ENCODE data around the gene KCNH4. TPM values are rescaled to one million over a fixed set of nuclear protein-coding genes. Genes with fewer than 3 reads are reported as not detected.

The KCNH4 gene
- total and polyA plus RNA-seq, 4 donors, result 0.01 TPM; not detected in 3

DNA sequence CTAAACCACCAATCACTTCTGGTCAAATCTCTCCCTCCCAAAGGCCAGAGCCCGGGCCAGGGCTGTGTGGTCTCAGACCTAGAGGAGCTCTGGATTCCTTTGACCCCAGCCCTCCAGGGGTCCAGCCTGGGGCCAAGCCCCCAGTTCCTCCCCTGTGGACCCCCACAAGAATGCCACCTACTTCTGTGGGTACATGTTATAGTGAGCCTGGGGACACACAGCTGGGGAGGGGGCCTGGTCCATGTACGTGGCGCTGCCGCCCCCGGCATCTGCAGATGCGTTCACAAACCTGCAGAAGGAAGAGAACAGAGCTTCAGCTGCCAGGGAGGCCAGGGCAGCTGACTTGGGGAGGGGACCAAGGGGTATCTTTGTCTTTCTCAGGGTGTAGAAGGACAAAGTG, 21.2 kb upstream of the KCNH4 start:
- no peaks in the 10 kb centered on the region for H3K9me3 ChIP-seq (ENCODE audit: control insufficient read depth in 4 of 4, low read length in 3 of 4)
- H3K4me1 ChIP-seq (ENCODE audit: control insufficient read depth in 4 of 4, insufficient read depth in 4 of 4, low read length in 3 of 4), result peaks cover 9 to 16% (median 13%) of the 10 kb centered on the region in 4 donors
- DNase-seq (ENCODE audit: low spot score), result no peak
- no peaks in the 10 kb centered on the region for H3K27me3 ChIP-seq (ENCODE audit: control insufficient read depth in 4 of 4, insufficient read depth in 4 of 4, low read length in 3 of 4)
- H3K4me3 ChIP-seq (ENCODE audit: low read depth in 1 of 3, low read length in 3 of 3), result no peak overlapping the region
- 97% methylated on average over 6 of the region's 6 CpGs for WGBS
- H3K9ac ChIP-seq (ENCODE audit: low read depth in 1 of 2, low read length in 2 of 2), result no peak overlapping the region
- peaks cover 1 to 26% (median 11%) of the 10 kb centered on the region in 4 donors for H3K36me3 ChIP-seq (ENCODE audit: control insufficient read depth in 4 of 4, insufficient read depth in 3 of 4, low read depth in 1 of 4, low read length in 3 of 4)
- H3K27ac ChIP-seq (ENCODE audit: low read depth in 1 of 2, low read length in 2 of 2), result no peak overlapping the region
- TF ChIP-seq HNF4A (conservative IDR thresholded peaks at IDR 0.05), result no peak
- no peak for TF ChIP-seq RAD21 (IDR thresholded peaks at IDR 0.05)
- no peak for TF ChIP-seq JUND (IDR thresholded peaks at IDR 0.05)
- TF ChIP-seq, protein P1, sequence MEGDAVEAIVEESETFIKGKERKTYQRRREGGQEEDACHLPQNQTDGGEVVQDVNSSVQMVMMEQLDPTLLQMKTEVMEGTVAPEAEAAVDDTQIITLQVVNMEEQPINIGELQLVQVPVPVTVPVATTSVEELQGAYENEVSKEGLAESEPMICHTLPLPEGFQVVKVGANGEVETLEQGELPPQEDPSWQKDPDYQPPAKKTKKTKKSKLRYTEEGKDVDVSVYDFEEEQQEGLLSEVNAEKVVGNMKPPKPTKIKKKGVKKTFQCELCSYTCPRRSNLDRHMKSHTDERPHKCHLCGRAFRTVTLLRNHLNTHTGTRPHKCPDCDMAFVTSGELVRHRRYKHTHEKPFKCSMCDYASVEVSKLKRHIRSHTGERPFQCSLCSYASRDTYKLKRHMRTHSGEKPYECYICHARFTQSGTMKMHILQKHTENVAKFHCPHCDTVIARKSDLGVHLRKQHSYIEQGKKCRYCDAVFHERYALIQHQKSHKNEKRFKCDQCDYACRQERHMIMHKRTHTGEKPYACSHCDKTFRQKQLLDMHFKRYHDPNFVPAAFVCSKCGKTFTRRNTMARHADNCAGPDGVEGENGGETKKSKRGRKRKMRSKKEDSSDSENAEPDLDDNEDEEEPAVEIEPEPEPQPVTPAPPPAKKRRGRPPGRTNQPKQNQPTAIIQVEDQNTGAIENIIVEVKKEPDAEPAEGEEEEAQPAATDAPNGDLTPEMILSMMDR (IDR thresholded peaks at IDR 0.05; ENCODE audit: low read depth, low read length, missing input control), result no peak
- TF ChIP-seq, protein P2, sequence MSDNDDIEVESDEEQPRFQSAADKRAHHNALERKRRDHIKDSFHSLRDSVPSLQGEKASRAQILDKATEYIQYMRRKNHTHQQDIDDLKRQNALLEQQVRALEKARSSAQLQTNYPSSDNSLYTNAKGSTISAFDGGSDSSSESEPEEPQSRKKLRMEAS (IDR thresholded peaks at IDR 0.05), result no peak
- TF ChIP-seq, protein P3, sequence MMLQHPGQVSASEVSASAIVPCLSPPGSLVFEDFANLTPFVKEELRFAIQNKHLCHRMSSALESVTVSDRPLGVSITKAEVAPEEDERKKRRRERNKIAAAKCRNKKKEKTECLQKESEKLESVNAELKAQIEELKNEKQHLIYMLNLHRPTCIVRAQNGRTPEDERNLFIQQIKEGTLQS (IDR thresholded peaks at IDR 0.05), result no peak
- no peak for TF ChIP-seq HNF4G (IDR thresholded peaks at IDR 0.05)
- no peak for TF ChIP-seq SP1 (IDR thresholded peaks at IDR 0.05)
- no peak for TF ChIP-seq YY1 (IDR thresholded peaks at IDR 0.05)
- TF ChIP-seq, protein P4, sequence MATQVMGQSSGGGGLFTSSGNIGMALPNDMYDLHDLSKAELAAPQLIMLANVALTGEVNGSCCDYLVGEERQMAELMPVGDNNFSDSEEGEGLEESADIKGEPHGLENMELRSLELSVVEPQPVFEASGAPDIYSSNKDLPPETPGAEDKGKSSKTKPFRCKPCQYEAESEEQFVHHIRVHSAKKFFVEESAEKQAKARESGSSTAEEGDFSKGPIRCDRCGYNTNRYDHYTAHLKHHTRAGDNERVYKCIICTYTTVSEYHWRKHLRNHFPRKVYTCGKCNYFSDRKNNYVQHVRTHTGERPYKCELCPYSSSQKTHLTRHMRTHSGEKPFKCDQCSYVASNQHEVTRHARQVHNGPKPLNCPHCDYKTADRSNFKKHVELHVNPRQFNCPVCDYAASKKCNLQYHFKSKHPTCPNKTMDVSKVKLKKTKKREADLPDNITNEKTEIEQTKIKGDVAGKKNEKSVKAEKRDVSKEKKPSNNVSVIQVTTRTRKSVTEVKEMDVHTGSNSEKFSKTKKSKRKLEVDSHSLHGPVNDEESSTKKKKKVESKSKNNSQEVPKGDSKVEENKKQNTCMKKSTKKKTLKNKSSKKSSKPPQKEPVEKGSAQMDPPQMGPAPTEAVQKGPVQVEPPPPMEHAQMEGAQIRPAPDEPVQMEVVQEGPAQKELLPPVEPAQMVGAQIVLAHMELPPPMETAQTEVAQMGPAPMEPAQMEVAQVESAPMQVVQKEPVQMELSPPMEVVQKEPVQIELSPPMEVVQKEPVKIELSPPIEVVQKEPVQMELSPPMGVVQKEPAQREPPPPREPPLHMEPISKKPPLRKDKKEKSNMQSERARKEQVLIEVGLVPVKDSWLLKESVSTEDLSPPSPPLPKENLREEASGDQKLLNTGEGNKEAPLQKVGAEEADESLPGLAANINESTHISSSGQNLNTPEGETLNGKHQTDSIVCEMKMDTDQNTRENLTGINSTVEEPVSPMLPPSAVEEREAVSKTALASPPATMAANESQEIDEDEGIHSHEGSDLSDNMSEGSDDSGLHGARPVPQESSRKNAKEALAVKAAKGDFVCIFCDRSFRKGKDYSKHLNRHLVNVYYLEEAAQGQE (IDR thresholded peaks at IDR 0.05), result no peak

DNA sequence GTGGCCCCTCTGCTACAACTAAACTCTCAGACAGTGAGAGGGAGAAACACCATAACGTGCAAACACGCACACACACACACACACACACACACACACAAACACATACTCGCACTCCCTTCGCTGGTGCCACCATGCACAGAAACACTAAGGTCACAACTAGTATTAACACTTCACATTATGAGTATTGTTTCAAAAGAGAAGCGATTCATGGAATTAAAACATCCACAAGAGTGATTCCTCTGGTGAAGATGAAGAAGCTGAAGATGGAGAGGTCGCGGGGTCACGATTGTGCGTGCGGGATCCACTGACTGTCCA, 20.5 kb upstream of the KCNH4 start:
- TF ChIP-seq, protein P2 (IDR thresholded peaks at IDR 0.05), result peak; percentile 4
- TF ChIP-seq FOXA1 (IDR thresholded peaks at IDR 0.05), result no peak
- Histone ChIP-seq H3K9ac (ENCODE audit: low read depth in 1 of 2, low read length in 2 of 2) (no peak overlapping the region), H3K27ac (ENCODE audit: low read depth in 1 of 2, low read length in 2 of 2) (peak overlapping the region in 1 of 2 donors; percentile 41), H3K27me3 (ENCODE audit: control insufficient read depth in 4 of 4, insufficient read depth in 4 of 4, low read length in 3 of 4) (no peaks in the 10 kb centered on the region), H3K4me3 (ENCODE audit: low read depth in 1 of 3, low read length in 3 of 3) (no peak overlapping the region), H3K9me3 (ENCODE audit: control insufficient read depth in 4 of 4, low read length in 3 of 4) (no peaks in the 10 kb centered on the region), H3K36me3 (ENCODE audit: control insufficient read depth in 4 of 4, insufficient read depth in 3 of 4, low read depth in 1 of 4, low read length in 3 of 4) (peaks cover 1 to 23% (median 11%) of the 10 kb centered on the region in 4 donors), H3K4me1 (ENCODE audit: control insufficient read depth in 4 of 4, insufficient read depth in 4 of 4, low read length in 3 of 4) (peaks cover 9 to 16% (median 13%) of the 10 kb centered on the region in 4 donors)
- WGBS, result 76% methylated on average over 10 of the region's 10 CpGs
- no peak for DNase-seq (ENCODE audit: low spot score)
